Transverse colon (tissue), 4 donors: ENCODE data around the gene ATP5ME.

Experiments used
- EP300 ChIP-seq: sonication (generic); formaldehyde crosslinking; IDR thresholded peaks from one replicate; pipeline ENCODE4 v1.6.1; 2017; ENCODE audit warnings: antibody characterized with exemption, low read depth
- POLR2A ChIP-seq: fragments of 450-650 bp; IDR thresholded peaks from one replicate; pipeline ENCODE4 v1.6.1; 2016; ENCODE audit warnings: antibody characterized with exemption, mild to moderate bottlenecking, moderate library complexity
- POLR2AphosphoS5 ChIP-seq, 3 donors: sonication (generic); formaldehyde crosslinking; IDR thresholded peaks; one replicate each; pipeline ENCODE4 v1.6.1; 2016; ENCODE audit warnings: antibody characterized with exemption in 3 of 3
- TF ChIP-seq, protein P1 (sequence below), 5 experiments: fragments of 200-600 bp in 3 of 5; fragments of 450-650 bp in 2 of 5; sonication (generic) in 3 of 5; IDR thresholded peaks; 1 replicate in 2 of 5; 2 replicates in 3 of 5; pipeline ENCODE4 v1.5.1; 2016 to 2017; ENCODE audit warnings: antibody characterized with exemption in 5 of 5, inconsistent platforms in 3 of 5, mild to moderate bottlenecking in 2 of 5, moderate library complexity in 1 of 5

DNA sequence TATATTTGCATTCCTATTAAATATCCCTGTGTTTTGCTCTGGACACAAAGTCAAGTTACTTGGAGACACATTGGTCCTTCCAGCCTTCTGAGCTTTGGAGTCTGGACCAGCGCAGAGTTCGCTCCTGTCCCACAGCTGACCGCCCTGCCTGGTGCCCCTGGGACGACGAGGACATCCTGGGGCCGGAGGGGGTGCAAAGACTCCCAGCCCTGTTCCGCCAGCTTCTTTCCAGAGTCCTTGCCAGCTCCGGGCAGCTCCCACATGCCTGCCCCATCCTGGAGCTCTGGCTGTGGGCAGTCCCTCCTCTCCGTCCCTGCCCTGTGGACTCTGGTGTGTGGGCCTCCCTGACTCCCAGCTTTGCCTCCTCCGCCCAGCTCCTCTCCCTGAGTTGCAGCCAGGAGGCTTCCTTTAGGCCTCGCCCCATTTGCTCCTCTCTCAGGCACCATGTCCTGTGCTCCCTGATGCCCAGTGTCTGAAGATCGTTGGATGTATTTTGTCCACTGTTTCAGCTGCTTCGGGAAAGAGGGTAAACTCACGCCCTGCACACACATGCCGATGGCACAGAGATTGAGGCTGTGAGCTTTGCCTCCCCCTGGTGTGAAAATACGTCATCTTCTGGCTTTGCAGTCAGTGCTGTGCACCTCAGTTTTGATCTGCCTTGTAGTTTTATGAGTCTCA lies 26.6 kb upstream of the ATP5ME start:
- TF ChIP-seq, protein P1, sequence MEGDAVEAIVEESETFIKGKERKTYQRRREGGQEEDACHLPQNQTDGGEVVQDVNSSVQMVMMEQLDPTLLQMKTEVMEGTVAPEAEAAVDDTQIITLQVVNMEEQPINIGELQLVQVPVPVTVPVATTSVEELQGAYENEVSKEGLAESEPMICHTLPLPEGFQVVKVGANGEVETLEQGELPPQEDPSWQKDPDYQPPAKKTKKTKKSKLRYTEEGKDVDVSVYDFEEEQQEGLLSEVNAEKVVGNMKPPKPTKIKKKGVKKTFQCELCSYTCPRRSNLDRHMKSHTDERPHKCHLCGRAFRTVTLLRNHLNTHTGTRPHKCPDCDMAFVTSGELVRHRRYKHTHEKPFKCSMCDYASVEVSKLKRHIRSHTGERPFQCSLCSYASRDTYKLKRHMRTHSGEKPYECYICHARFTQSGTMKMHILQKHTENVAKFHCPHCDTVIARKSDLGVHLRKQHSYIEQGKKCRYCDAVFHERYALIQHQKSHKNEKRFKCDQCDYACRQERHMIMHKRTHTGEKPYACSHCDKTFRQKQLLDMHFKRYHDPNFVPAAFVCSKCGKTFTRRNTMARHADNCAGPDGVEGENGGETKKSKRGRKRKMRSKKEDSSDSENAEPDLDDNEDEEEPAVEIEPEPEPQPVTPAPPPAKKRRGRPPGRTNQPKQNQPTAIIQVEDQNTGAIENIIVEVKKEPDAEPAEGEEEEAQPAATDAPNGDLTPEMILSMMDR (IDR thresholded peaks at IDR 0.05), result no peak
- TF ChIP-seq EP300 (no peak), POLR2A (no peak), POLR2AphosphoS5 (IDR thresholded peaks at IDR 0.05) (no peak)
